ENCODE results near the gene NCAPH2. TPM values are rescaled to one million over a fixed set of nuclear protein-coding genes. Genes with fewer than 3 reads are reported as not detected.

The NCAPH2 gene
- total RNA-seq, 2 donors from 2014 or later = 43.7 to 59.6 TPM

GRCh38 chr22:50502628-50503474 lies 5.2 kb upstream of the NCAPH2 start:
- no peaks in the 10 kb centered on the region for H3K27me3 ChIP-seq (replicated peaks; ENCODE audit: insufficient read depth)
- no peak for DNase-seq (ENCODE audit: low spot score)
- WGBS = 88% methylated on average over 24 of the region's 24 CpGs
- H3K4me3 ChIP-seq = no peak overlapping the region
- no peak overlapping the region for H3K27ac ChIP-seq
- H3K4me1 ChIP-seq (replicated peaks) = peaks cover 9% of the 10 kb centered on the region
- no peaks in the 10 kb centered on the region for H3K9me3 ChIP-seq
- TF ChIP-seq POLR2AphosphoS5 (IDR thresholded peaks at IDR 0.05) (no peak), POLR2A (IDR thresholded peaks at IDR 0.05) (no peak), CTCF (IDR thresholded peaks at IDR 0.05) (no peak)
- intact Hi-C loops (cut with DNase I) = no loop called here
- peaks cover 0 to 14% of the 10 kb centered on the region in 2 donors for H3K36me3 ChIP-seq

GRCh38 chr22:50503475-50504145 lies 4.4 kb upstream of the NCAPH2 start:
- H3K4me3 ChIP-seq = no peak overlapping the region
- no peak for DNase-seq (ENCODE audit: low spot score)
- no peaks in the 10 kb centered on the region for H3K9me3 ChIP-seq
- WGBS = 83% methylated on average over 22 of the region's 26 CpGs
- intact Hi-C loops (cut with DNase I) = no loop called here
- no peak overlapping the region for H3K27ac ChIP-seq
- no peak for TF ChIP-seq CTCF (IDR thresholded peaks at IDR 0.05)
- TF ChIP-seq POLR2AphosphoS5 (IDR thresholded peaks at IDR 0.05) = no peak
- TF ChIP-seq POLR2A (IDR thresholded peaks at IDR 0.05) = no peak
- peaks cover 0 to 14% of the 10 kb centered on the region in 2 donors for H3K36me3 ChIP-seq
- H3K27me3 ChIP-seq (replicated peaks; ENCODE audit: insufficient read depth) = no peaks in the 10 kb centered on the region
- H3K4me1 ChIP-seq (replicated peaks) = peaks cover 11% of the 10 kb centered on the region

- no peaks in the 10 kb centered on the region for H3K27me3 ChIP-seq (replicated peaks; ENCODE audit: insufficient read depth)
- TF ChIP-seq CTCF (IDR thresholded peaks at IDR 0.05) = no peak
- TF ChIP-seq POLR2A (IDR thresholded peaks at IDR 0.05) = no peak
- TF ChIP-seq POLR2AphosphoS5 (IDR thresholded peaks at IDR 0.05) = no peak
- 58% methylated on average over 40 of the region's 44 CpGs for WGBS
- H3K4me3 ChIP-seq = no peak overlapping the region
- H3K27ac ChIP-seq = no peak overlapping the region
- peaks cover 0 to 14% of the 10 kb centered on the region in 2 donors for H3K36me3 ChIP-seq
- H3K4me1 ChIP-seq (replicated peaks) = peaks cover 14% of the 10 kb centered on the region
- intact Hi-C loops (cut with DNase I) = no loop called here
- DNase-seq (ENCODE audit: low spot score) = no peak
- H3K9me3 ChIP-seq = no peaks in the 10 kb centered on the region
Measured at GRCh38 chr22:50504369-50505211, 3.4 kb upstream of the NCAPH2 start.

- H3K4me3 ChIP-seq = no peak overlapping the region
- intact Hi-C loops (cut with DNase I) = no loop called here
- no peaks in the 10 kb centered on the region for H3K9me3 ChIP-seq
- TF ChIP-seq POLR2AphosphoS5 (IDR thresholded peaks at IDR 0.05) (no peak), POLR2A (IDR thresholded peaks at IDR 0.05) (no peak), CTCF (IDR thresholded peaks at IDR 0.05) (no peak)
- peaks cover 0 to 14% of the 10 kb centered on the region in 2 donors for H3K36me3 ChIP-seq
- H3K27me3 ChIP-seq (replicated peaks; ENCODE audit: insufficient read depth) = no peaks in the 10 kb centered on the region
- 72% methylated on average over 3 of the region's 14 CpGs for WGBS
- no peak for DNase-seq (ENCODE audit: low spot score)
- no peak overlapping the region for H3K27ac ChIP-seq
- H3K4me1 ChIP-seq (replicated peaks) = peaks cover 14% of the 10 kb centered on the region
Measured at GRCh38 chr22:50505276-50505775, 2.7 kb upstream of the NCAPH2 start.
